ENCODE measurements around the gene UMPS.

The UMPS gene

DNA sequence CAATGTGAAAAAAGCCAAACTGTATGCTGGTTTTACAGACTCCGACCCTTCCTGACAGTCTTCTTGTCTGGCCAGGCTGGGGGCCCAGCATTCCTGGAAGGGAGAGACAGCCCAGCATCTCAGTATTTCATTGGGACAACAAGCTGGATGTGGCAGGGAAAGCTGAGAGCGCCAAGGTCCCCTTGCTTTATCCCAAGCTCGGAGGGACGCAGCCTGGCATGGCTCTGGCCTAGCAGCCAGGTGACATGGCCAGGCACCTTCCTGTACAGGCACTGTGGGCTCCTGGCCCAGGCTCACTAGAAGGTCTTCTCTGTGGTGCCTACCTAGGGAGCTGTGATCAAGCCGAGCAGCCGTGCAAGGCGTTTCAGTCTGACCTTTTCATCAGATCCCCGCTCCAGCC, 33.0 kb downstream of the UMPS start:
- TF ChIP-seq CEBPB (IDR thresholded peaks at IDR 0.05), result no peak
- no peak for TF ChIP-seq TAF1 (IDR thresholded peaks at IDR 0.05; ENCODE audit: low read depth)
- no peak for TF ChIP-seq NFIC (IDR thresholded peaks at IDR 0.05)
- TF ChIP-seq RAD21 (IDR thresholded peaks at IDR 0.05; ENCODE audit: low read depth), result no peak
- TF ChIP-seq TEAD4 (IDR thresholded peaks at IDR 0.05), result no peak
- no peak for TF ChIP-seq CREB1 (IDR thresholded peaks at IDR 0.05; ENCODE audit: low read depth)
- TF ChIP-seq, protein P1, sequence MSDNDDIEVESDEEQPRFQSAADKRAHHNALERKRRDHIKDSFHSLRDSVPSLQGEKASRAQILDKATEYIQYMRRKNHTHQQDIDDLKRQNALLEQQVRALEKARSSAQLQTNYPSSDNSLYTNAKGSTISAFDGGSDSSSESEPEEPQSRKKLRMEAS (IDR thresholded peaks at IDR 0.05), result no peak
- TF ChIP-seq USF1 (IDR thresholded peaks at IDR 0.05), result no peak
- TF ChIP-seq EGR1 (IDR thresholded peaks at IDR 0.05), result no peak
- TF ChIP-seq YY1 (IDR thresholded peaks at IDR 0.05; ENCODE audit: low read depth), result no peak
- TF ChIP-seq EP300 (IDR thresholded peaks at IDR 0.05; ENCODE audit: borderline replicate concordance), result no peak
- no peak for TF ChIP-seq FOXM1 (IDR thresholded peaks at IDR 0.05; ENCODE audit: borderline replicate concordance, low read depth)
- no peak for TF ChIP-seq REST (IDR thresholded peaks at IDR 0.05; ENCODE audit: low read depth)
- TF ChIP-seq TCF12 (IDR thresholded peaks at IDR 0.05; ENCODE audit: low read depth), result no peak

DNA sequence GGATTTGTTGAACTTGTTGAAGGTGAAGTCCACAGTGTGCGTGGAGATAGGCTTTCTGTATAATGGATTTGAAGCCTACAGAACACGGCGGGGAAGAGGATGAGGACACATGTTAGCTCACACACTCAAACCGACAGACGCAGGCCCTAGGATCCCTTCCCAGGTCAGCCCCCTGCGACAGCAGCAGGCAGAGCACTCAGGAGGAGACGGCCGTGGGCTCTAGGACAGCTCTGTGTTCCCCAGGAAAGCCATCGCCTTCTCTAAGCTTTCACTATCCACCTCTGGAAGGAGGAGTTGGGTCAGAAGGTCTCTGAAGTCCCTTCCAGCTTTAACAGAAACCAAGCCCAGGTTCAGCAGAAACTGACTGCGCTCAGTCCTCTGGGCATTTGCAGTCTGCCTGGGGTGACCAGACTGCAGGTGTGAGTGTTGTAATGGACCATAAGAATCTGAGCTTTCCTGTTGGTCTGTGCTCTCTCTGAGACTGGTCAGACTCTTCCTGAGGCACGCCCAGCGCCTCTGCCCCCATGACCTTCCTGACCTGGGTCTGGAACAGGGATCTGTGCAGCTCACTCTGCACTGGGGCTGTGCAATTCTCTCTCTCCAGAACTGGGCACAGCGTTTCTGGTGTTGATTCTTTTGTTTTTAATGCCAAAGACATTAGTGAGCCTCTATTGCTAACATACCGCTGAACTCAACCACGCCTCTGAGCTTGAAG, 33.5 kb downstream of the UMPS start:
- no peak for TF ChIP-seq YY1 (IDR thresholded peaks at IDR 0.05; ENCODE audit: low read depth)
- TF ChIP-seq EGR1 (IDR thresholded peaks at IDR 0.05), result no peak
- no peak for TF ChIP-seq REST (IDR thresholded peaks at IDR 0.05; ENCODE audit: low read depth)
- no peak for TF ChIP-seq TEAD4 (IDR thresholded peaks at IDR 0.05)
- no peak for TF ChIP-seq ZBTB7A (IDR thresholded peaks at IDR 0.05; ENCODE audit: low read depth)
- TF ChIP-seq CREB1 (IDR thresholded peaks at IDR 0.05; ENCODE audit: low read depth), result no peak
- TF ChIP-seq, protein P1 (IDR thresholded peaks at IDR 0.05), result no peak
- no peak for TF ChIP-seq TCF12 (IDR thresholded peaks at IDR 0.05; ENCODE audit: low read depth)
- TF ChIP-seq NFIC (IDR thresholded peaks at IDR 0.05), result no peak
- TF ChIP-seq TAF1 (IDR thresholded peaks at IDR 0.05; ENCODE audit: low read depth), result no peak
- TF ChIP-seq FOXM1 (IDR thresholded peaks at IDR 0.05; ENCODE audit: borderline replicate concordance, low read depth), result no peak
- no peak for TF ChIP-seq EP300 (IDR thresholded peaks at IDR 0.05; ENCODE audit: borderline replicate concordance)

DNA sequence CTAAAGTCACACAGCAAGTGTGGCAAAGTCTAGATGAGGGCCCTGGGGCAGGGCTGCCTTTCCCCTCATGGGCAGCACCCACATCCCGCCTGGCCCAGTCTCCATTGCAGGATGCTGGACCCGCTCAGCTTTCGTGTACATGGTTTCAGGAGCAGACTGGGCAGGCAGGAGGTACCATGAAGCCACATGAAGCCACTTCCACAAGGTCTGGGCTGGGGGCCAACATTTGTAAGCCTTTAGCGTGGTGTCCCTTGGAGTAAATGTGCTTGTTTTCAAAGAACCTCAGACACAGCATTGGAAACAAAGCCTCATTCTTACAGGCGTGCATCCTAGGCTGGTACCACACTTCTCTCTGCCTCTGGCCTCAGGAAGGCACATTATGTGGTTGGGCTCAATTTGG, 34.5 kb downstream of the UMPS start:
- TF ChIP-seq EP300 (IDR thresholded peaks at IDR 0.05; ENCODE audit: borderline replicate concordance), result no peak
- TF ChIP-seq FOXM1 (IDR thresholded peaks at IDR 0.05; ENCODE audit: borderline replicate concordance, low read depth), result no peak
- TF ChIP-seq EGR1 (IDR thresholded peaks at IDR 0.05), result no peak
- TF ChIP-seq TCF12 (IDR thresholded peaks at IDR 0.05; ENCODE audit: low read depth), result no peak
- TF ChIP-seq RAD21 (IDR thresholded peaks at IDR 0.05; ENCODE audit: low read depth), result no peak
- TF ChIP-seq TAF1 (IDR thresholded peaks at IDR 0.05; ENCODE audit: low read depth), result no peak
- TF ChIP-seq, protein P1 (IDR thresholded peaks at IDR 0.05), result no peak
- TF ChIP-seq USF1 (IDR thresholded peaks at IDR 0.05), result no peak
- TF ChIP-seq TEAD4 (IDR thresholded peaks at IDR 0.05), result no peak
- no peak for TF ChIP-seq CEBPB (IDR thresholded peaks at IDR 0.05)
- no peak for TF ChIP-seq CREB1 (IDR thresholded peaks at IDR 0.05; ENCODE audit: low read depth)
- no peak for TF ChIP-seq REST (IDR thresholded peaks at IDR 0.05; ENCODE audit: low read depth)
- no peak for TF ChIP-seq NFIC (IDR thresholded peaks at IDR 0.05)
- no peak for TF ChIP-seq ZBTB7A (IDR thresholded peaks at IDR 0.05; ENCODE audit: low read depth)
- TF ChIP-seq YY1 (IDR thresholded peaks at IDR 0.05; ENCODE audit: low read depth), result no peak
